ENCODE data around the gene C4orf50.
"Not testable (repeated sequence)": the region's sequence is repeated elsewhere in the genome, so short reads cannot be mapped to it uniquely, and the experiment has no call there.

GRCh38 chr4:5946653-5947052 lies 71.6 kb downstream of the C4orf50 start:
- not testable (repeated sequence) for TF ChIP-seq FOXM1 (IDR thresholded peaks at IDR 0.05; ENCODE audit: borderline replicate concordance); SP1 (IDR thresholded peaks at IDR 0.05); FOXA1 (IDR thresholded peaks at IDR 0.05); BHLHE40 (IDR thresholded peaks at IDR 0.05; ENCODE audit: borderline replicate concordance)
